ENCODE data around the gene TSNAXIP1. TPM values are rescaled to one million over a fixed set of nuclear protein-coding genes. Genes with fewer than 3 reads are reported as not detected.

Gene TSNAXIP1
- total and polyA plus RNA-seq, 2 experiments from 2014 or later: 0.97 to 2.4 TPM

- ATAC-seq: no peak; the same call in 2 of the 3 replicates
- H3K36me3 Mint-ChIP-seq (ENCODE audit: low read depth): peaks cover 9% of the 10 kb centered on the region
- no peaks in the 10 kb centered on the region for H3K9me2 ChIP-seq (ENCODE audit: insufficient read depth)
- peaks cover 9% of the 10 kb centered on the region for H3K79me2 ChIP-seq (replicated peaks; ENCODE audit: insufficient read depth)
- no peak overlapping the region for H3K4me2 ChIP-seq
- 0 out of 2 replicates have a peak overlapping the region, but pooled peaks have one; percentile 83 for H3K27ac Mint-ChIP-seq
- no peak overlapping the region for H3K4me3 Mint-ChIP-seq
- H2AFZ ChIP-seq: no peak overlapping the region
- H3F3A ChIP-seq (replicated peaks; ENCODE audit: low read depth): no peaks in the 10 kb centered on the region
- peaks cover 2% of the 10 kb centered on the region; the same call in 2 of the 3 replicates for H3K4me1 Mint-ChIP-seq
- H3K27me3 Mint-ChIP-seq (ENCODE audit: insufficient read depth, low read depth, poor library complexity): peaks cover 7% of the 10 kb centered on the region
- no peak for TF ChIP-seq ZNF114 (CRISPR knock-in tag; IDR thresholded peaks at IDR 0.05)
- no peak for TF ChIP-seq CREB1 (CRISPR knock-in tag; IDR thresholded peaks at IDR 0.05; ENCODE audit: low read depth)
- TF ChIP-seq, protein P1, sequence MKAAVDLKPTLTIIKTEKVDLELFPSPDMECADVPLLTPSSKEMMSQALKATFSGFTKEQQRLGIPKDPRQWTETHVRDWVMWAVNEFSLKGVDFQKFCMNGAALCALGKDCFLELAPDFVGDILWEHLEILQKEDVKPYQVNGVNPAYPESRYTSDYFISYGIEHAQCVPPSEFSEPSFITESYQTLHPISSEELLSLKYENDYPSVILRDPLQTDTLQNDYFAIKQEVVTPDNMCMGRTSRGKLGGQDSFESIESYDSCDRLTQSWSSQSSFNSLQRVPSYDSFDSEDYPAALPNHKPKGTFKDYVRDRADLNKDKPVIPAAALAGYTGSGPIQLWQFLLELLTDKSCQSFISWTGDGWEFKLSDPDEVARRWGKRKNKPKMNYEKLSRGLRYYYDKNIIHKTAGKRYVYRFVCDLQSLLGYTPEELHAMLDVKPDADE (IDR thresholded peaks at IDR 0.05): no peak
- no peak for TF ChIP-seq JUNB (IDR thresholded peaks at IDR 0.05; ENCODE audit: unreplicated experiment)
- no peak for TF ChIP-seq ZNF331 (CRISPR knock-in tag; IDR thresholded peaks at IDR 0.05; ENCODE audit: low read depth)
- TF ChIP-seq CTCF (conservative IDR thresholded peaks at IDR 0.05; ENCODE audit: low read depth in 2 of 2): no peak
- TF ChIP-seq POLR2AphosphoS5 (IDR thresholded peaks at IDR 0.05; ENCODE audit: low read depth): no peak
- TF ChIP-seq, protein P2, sequence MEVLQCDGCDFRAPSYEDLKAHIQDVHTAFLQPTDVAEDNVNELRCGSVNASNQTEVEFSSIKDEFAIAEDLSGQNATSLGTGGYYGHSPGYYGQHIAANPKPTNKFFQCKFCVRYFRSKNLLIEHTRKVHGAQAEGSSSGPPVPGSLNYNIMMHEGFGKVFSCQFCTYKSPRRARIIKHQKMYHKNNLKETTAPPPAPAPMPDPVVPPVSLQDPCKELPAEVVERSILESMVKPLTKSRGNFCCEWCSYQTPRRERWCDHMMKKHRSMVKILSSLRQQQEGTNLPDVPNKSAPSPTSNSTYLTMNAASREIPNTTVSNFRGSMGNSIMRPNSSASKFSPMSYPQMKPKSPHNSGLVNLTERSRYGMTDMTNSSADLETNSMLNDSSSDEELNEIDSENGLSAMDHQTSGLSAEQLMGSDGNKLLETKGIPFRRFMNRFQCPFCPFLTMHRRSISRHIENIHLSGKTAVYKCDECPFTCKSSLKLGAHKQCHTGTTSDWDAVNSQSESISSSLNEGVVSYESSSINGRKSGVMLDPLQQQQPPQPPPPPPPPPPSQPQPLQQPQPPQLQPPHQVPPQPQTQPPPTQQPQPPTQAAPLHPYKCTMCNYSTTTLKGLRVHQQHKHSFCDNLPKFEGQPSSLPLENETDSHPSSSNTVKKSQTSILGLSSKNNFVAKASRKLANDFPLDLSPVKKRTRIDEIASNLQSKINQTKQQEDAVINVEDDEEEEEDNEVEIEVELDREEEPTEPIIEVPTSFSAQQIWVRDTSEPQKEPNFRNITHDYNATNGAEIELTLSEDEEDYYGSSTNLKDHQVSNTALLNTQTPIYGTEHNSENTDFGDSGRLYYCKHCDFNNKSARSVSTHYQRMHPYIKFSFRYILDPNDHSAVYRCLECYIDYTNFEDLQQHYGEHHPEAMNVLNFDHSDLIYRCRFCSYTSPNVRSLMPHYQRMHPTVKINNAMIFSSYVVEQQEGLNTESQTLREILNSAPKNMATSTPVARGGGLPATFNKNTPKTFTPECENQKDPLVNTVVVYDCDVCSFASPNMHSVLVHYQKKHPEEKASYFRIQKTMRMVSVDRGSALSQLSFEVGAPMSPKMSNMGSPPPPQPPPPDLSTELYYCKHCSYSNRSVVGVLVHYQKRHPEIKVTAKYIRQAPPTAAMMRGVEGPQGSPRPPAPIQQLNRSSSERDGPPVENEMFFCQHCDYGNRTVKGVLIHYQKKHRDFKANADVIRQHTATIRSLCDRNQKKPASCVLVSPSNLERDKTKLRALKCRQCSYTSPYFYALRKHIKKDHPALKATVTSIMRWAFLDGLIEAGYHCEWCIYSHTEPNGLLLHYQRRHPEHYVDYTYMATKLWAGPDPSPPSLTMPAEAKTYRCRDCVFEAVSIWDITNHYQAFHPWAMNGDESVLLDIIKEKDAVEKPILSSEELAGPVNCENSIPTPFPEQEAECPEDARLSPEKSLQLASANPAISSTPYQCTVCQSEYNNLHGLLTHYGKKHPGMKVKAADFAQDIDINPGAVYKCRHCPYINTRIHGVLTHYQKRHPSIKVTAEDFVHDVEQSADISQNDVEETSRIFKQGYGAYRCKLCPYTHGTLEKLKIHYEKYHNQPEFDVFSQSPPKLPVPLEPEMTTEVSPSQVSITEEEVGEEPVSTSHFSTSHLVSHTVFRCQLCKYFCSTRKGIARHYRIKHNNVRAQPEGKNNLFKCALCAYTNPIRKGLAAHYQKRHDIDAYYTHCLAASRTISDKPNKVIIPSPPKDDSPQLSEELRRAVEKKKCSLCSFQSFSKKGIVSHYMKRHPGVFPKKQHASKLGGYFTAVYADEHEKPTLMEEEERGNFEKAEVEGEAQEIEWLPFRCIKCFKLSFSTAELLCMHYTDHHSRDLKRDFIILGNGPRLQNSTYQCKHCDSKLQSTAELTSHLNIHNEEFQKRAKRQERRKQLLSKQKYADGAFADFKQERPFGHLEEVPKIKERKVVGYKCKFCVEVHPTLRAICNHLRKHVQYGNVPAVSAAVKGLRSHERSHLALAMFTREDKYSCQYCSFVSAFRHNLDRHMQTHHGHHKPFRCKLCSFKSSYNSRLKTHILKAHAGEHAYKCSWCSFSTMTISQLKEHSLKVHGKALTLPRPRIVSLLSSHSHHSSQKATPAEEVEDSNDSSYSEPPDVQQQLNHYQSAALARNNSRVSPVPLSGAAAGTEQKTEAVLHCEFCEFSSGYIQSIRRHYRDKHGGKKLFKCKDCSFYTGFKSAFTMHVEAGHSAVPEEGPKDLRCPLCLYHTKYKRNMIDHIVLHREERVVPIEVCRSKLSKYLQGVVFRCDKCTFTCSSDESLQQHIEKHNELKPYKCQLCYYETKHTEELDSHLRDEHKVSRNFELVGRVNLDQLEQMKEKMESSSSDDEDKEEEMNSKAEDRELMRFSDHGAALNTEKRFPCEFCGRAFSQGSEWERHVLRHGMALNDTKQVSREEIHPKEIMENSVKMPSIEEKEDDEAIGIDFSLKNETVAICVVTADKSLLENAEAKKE (CRISPR knock-in tag; IDR thresholded peaks at IDR 0.05): no peak
- TF ChIP-seq EZH2 (IDR thresholded peaks at IDR 0.05; ENCODE audit: low read depth, unreplicated experiment): no peak
- no peak for TF ChIP-seq REST (IDR thresholded peaks at IDR 0.05; ENCODE audit: unreplicated experiment)
- TF ChIP-seq STAT1 (IDR thresholded peaks at IDR 0.05; ENCODE audit: unreplicated experiment): no peak
- no peak for TF ChIP-seq EZH2phosphoT487 (IDR thresholded peaks at IDR 0.05; ENCODE audit: unreplicated experiment)
- TF ChIP-seq NANOG (IDR thresholded peaks at IDR 0.05; ENCODE audit: borderline replicate concordance): no peak
- H3K4me1 ChIP-seq (ENCODE audit: insufficient read depth): no peaks in the 10 kb centered on the region
- 0 out of 2 replicates have a peak, but pooled peaks cover 4% of the 10 kb centered on the region for H3K36me3 ChIP-seq (ENCODE audit: insufficient read depth)
- H3K27me3 ChIP-seq (ENCODE audit: insufficient read depth): no peaks in the 10 kb centered on the region
- H4K20me1 ChIP-seq (replicated peaks; ENCODE audit: insufficient read depth): peaks cover 5% of the 10 kb centered on the region
- H3K9me3 Mint-ChIP-seq: peaks cover 5% of the 10 kb centered on the region; the same call in 1 of the 3 replicates
- no peak overlapping the region for H3K27ac ChIP-seq (ENCODE audit: low read depth)
- DNase-seq (ENCODE audit: low spot score): no peak
- no peak overlapping the region for H3K4me3 ChIP-seq
Observed at GRCh38 chr16:67773569-67774456, 32.9 kb upstream of the TSNAXIP1 start.

Measured in GM23338 (cell line).